GM12874 (cell line): ENCODE measurements around the gene SLC6A2.

Source experiments
- TF ChIP-seq, protein P1 (sequence below): IDR thresholded peaks from 2 replicates; pipeline ENCODE4 v1.5.1; 2011; ENCODE audit warnings: low read depth, mild to moderate bottlenecking, control low read depth, low read length, moderate library complexity; ENCODE audit not compliant: insufficient read depth

Gene SLC6A2

DNA sequence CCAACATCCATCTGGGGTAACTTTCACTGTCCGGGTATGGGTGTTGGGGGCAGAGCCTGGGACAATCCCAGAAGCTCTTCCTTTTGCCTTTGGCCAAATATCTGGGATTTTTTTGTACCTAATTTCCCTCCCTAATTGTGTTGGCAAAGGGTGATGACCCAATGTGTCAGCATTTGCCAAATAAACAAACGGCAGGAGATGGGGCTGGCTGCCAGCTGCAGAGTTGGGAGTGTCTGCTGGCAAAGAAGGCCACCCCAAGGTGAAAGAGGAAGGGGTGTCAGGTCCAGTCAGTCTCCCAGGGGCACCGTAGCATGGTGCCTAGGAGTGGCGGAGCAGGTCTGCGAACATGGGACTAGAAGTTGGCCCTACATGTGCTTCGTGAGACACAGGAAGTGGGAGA is 73.0 kb downstream of the SLC6A2 start:
- TF ChIP-seq, protein P1, sequence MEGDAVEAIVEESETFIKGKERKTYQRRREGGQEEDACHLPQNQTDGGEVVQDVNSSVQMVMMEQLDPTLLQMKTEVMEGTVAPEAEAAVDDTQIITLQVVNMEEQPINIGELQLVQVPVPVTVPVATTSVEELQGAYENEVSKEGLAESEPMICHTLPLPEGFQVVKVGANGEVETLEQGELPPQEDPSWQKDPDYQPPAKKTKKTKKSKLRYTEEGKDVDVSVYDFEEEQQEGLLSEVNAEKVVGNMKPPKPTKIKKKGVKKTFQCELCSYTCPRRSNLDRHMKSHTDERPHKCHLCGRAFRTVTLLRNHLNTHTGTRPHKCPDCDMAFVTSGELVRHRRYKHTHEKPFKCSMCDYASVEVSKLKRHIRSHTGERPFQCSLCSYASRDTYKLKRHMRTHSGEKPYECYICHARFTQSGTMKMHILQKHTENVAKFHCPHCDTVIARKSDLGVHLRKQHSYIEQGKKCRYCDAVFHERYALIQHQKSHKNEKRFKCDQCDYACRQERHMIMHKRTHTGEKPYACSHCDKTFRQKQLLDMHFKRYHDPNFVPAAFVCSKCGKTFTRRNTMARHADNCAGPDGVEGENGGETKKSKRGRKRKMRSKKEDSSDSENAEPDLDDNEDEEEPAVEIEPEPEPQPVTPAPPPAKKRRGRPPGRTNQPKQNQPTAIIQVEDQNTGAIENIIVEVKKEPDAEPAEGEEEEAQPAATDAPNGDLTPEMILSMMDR, result no peak

DNA sequence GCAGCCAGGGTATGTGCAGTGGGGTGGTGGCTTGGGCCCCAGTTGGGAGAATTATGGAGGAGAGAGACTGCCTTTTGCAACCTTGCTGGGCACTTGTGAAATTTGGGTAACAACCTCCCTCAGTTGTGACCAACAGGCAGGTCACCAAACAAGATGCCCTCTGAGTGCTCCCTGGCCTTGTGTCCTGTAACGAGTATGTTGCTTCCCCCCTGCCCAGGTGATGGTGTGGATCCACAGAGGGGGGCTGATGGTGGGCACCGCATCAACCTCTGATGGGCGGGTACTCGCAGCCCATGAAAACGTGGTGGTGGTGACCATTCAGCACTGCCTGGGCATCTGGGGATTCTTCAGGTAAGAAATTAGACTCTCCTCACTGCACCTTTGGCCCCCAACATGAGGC is 74.3 kb downstream of the SLC6A2 start:
- TF ChIP-seq, protein P1, result no peak

DNA sequence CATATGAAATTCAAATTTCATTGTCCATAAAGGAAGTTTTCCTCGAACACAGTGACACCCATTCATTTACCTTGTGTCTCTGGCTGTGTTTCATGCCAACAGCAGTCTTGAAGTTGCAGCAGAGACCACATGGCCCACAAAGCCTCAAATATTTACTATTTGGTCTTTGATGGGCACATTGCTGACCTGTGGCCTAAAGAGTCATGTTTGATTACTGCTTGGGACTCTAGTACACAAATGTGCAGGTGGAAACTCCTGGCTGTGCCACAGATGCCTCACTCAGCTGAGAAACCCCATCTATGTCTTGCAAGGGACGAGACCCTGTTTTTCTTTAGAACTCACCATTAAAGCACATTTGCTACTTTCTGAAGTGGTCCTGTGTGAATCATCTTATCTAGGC is 76.7 kb downstream of the SLC6A2 start:
- TF ChIP-seq, protein P1, result no peak

DNA sequence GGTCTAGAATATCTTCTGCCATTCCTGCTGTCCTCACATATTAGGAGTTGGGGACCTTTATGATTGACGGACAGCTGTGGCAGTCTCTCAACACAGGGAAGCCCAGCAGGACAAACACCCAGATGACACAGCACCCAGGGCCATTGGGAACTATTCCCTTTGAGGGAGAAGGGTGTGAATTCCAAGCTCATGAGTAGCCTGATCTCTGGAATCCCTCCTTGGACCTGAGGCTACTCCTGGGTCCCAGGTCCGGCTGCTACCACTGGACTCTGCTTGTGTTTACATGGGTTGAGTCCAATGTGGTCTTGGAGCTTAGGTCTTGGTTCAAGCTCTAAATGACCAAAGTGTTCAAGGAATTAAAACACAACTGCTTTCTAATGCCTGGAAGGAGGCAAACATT is 78.9 kb downstream of the SLC6A2 start:
- TF ChIP-seq, protein P1, result no peak

DNA sequence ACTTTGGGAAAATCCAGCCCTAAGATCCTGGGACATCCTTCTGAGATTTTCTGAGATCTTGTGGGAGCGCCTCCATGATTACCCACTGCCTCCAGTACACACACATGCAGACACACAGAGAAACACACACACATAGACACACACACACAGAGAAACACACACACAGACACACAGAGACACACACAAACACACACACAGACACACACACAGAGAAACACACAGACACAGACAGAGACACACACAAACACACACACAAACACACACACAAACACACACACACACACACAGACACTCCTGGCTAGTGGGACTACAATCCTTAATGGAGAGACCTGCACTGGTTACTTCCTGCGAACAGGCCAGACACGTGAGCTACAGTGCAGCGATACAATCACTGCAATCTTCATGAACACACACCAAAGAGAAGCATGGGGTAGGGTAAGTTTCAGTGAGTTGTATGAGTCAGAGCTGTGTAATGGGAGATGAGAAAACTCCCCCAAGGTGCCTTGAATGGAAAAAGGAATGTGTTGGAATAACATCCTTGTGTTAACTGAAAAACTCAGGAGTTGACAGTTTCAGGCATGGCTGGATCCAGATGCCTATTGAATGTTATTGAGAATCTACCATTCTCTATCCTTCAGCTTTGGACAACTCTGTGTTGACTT is 79.5 kb downstream of the SLC6A2 start:
- TF ChIP-seq, protein P1, result no peak

DNA sequence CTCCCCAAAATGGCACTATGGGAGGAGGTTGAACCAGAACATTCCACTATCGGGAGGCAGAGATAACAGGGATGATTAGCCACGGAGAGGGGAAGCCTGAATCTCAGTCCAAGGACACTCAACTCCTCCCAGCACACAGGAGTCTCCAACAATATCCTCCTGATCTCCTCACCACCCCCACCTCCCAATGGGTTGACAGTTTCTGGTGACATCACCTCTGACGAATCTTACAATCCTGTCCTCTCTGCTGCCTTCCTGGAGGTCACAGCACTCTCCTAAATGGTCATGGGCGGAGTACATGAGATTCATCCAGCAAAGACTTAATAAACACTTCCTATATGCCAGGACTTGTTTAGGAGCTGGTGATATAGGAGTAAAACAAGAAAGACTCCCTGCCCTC is 80.9 kb downstream of the SLC6A2 start:
- TF ChIP-seq, protein P1, result no peak

- TF ChIP-seq, protein P1, result no peak
Observed at GRCh38 chr16:55737318-55737717, 81.5 kb downstream of the SLC6A2 start.
